CD14-positive monocyte (primary cell): ENCODE results near the gene SNAI1. TPM values are rescaled to one million over a fixed set of nuclear protein-coding genes. Genes with fewer than 3 reads are reported as not detected.

Experiments
- DNase-seq, 3 donors: peaks; one replicate each; pipeline ENCODE4 v3.0.0-alpha.2; 2011 to 2022
- H2AFZ ChIP-seq: 2 replicates; pipeline ENCODE4 v1.6.0; 2012; ENCODE audit warnings: mild to moderate bottlenecking, low read depth, low read length, inconsistent platforms; ENCODE audit not compliant: insufficient read depth, poor library complexity, severe bottlenecking
- H3K27ac ChIP-seq, 2 donors: 1 replicate in 1 of 2; 2 replicates in 1 of 2; pipeline ENCODE4 v1.5.1; 2012 to 2013; ENCODE audit warnings: low read length in 2 of 2, control low read depth in 1 of 2, inconsistent platforms in 1 of 2, low read depth in 1 of 2, mild to moderate bottlenecking in 1 of 2
- H3K27me3 ChIP-seq, 2 donors: one replicate each; pipeline versions ENCODE4 v1.6.0 to v1.6.1; 2011 to 2013; ENCODE audit warnings: low read length in 2 of 2; ENCODE audit not compliant: control insufficient read depth in 2 of 2, insufficient read depth in 2 of 2
- H3K36me3 ChIP-seq, 2 donors: replicated peaks in 1 of 2; 1 replicate in 1 of 2; 2 replicates in 1 of 2; pipeline versions ENCODE4 v1.5.1 to v1.6.1; 2012 to 2013; ENCODE audit warnings: low read length in 2 of 2, control low read depth in 1 of 2, inconsistent platforms in 1 of 2, mild to moderate bottlenecking in 1 of 2; ENCODE audit not compliant: insufficient read depth in 2 of 2, control insufficient read depth in 1 of 2
- H3K4me1 ChIP-seq, 2 donors: 1 replicate in 1 of 2; 2 replicates in 1 of 2; pipeline versions ENCODE4 v1.5.1 to v1.6.1; 2012 to 2013; ENCODE audit warnings: low read length in 2 of 2, control low read depth in 1 of 2, inconsistent platforms in 1 of 2, mild to moderate bottlenecking in 1 of 2, moderate library complexity in 1 of 2; ENCODE audit not compliant: insufficient read depth in 2 of 2, control insufficient read depth in 1 of 2
- H3K4me2 ChIP-seq: replicated peaks from 2 replicates; pipeline ENCODE3; 2012; ENCODE audit warnings: low read length, moderate library complexity, mild to moderate bottlenecking; ENCODE audit not compliant: poor library complexity, severe bottlenecking; ENCODE audit errors: extremely low read depth
- H3K4me3 ChIP-seq, 3 experiments: fragments of 200-600 bp in 1 of 3; sonication (generic) in 1 of 3; replicated peaks in 1 of 3; 1 replicate in 2 of 3; 2 replicates in 1 of 3; pipeline ENCODE4 v1.5.1; 2011 to 2013; ENCODE audit warnings: low read length in 3 of 3, mild to moderate bottlenecking in 3 of 3, control low read depth in 2 of 3, low read depth in 2 of 3, inconsistent platforms in 1 of 3, moderate library complexity in 1 of 3
- H3K79me2 ChIP-seq: 2 replicates; pipeline ENCODE4 v1.6.0; 2012; ENCODE audit warnings: mild to moderate bottlenecking, control low read depth, inconsistent platforms, low read length, moderate library complexity; ENCODE audit not compliant: insufficient read depth
- H3K9ac ChIP-seq: 2 replicates; pipeline ENCODE4 v1.6.0; 2017; ENCODE audit warnings: low read length, mild to moderate bottlenecking; ENCODE audit not compliant: insufficient read depth, poor library complexity, severe bottlenecking
- H3K9me3 ChIP-seq, 2 donors: replicated peaks in 1 of 2; 1 replicate in 1 of 2; 2 replicates in 1 of 2; pipeline versions ENCODE4 v1.5.1 to v1.6.1; 2012 to 2013; ENCODE audit warnings: low read length in 2 of 2, control low read depth in 1 of 2; ENCODE audit not compliant: control insufficient read depth in 1 of 2, insufficient read depth in 1 of 2
- H4K20me1 ChIP-seq: 2 replicates; pipeline ENCODE4 v1.6.0; 2012; ENCODE audit warnings: mild to moderate bottlenecking, low read length, control low read depth, moderate library complexity; ENCODE audit not compliant: insufficient read depth
- H3K27ac Mint-ChIP-seq, 7 donors: one replicate each; pipeline ENCODE4 v1.8.0; 2020; ENCODE audit warnings: mild to moderate bottlenecking in 7 of 7, mixed read lengths in 7 of 7, moderate library complexity in 6 of 7, inconsistent platforms in 2 of 7
- H3K27me3 Mint-ChIP-seq, 3 donors: one replicate each; pipeline ENCODE4 v1.8.0; 2021 to 2022; ENCODE audit warnings: low read depth in 3 of 3, mild to moderate bottlenecking in 3 of 3, mixed read lengths in 3 of 3, moderate library complexity in 3 of 3, inconsistent platforms in 1 of 3
- H3K36me3 Mint-ChIP-seq, 2 donors: one replicate each; pipeline ENCODE4 v1.8.0; 2020; ENCODE audit warnings: mixed read lengths in 2 of 2, inconsistent platforms in 1 of 2, mild to moderate bottlenecking in 1 of 2
- H3K4me1 Mint-ChIP-seq: one replicate; pipeline ENCODE4 v1.8.0; 2020; ENCODE audit warnings: mild to moderate bottlenecking, mixed read lengths
- H3K4me3 Mint-ChIP-seq, 2 donors: one replicate each; pipeline ENCODE4 v1.8.0; 2020; ENCODE audit warnings: mild to moderate bottlenecking in 2 of 2, mixed read lengths in 2 of 2, moderate library complexity in 1 of 2
- H3K9me3 Mint-ChIP-seq, 7 donors: one replicate each; pipeline ENCODE4 v1.8.0; 2020 to 2022; ENCODE audit warnings: mixed read lengths in 7 of 7, mild to moderate bottlenecking in 6 of 7, moderate library complexity in 6 of 7, inconsistent platforms in 2 of 7
- CTCF ChIP-seq: fragments of 200-600 bp; IDR thresholded peaks from one replicate; pipeline ENCODE4 v1.8.0; 2022; ENCODE audit warnings: antibody characterized with exemption, mild to moderate bottlenecking
- WGBS: methylation state at CpG from one replicate; pipeline ENCODE4 v1.1.5; 2013; ENCODE audit warnings: missing lambda C conversion rate; ENCODE audit not compliant: insufficient coverage; 5-methylcytosine and 5-hydroxymethylcytosine counted together
- intact Hi-C, 2 donors: fragments of 100-400 bp; cut with micrococcal nuclease; formaldehyde crosslinking; loops; one replicate each; pipeline versions ENCODE4 v1.15.0 to v1.15.1; 2023
- polyA plus RNA-seq, 3 donors: library from polyadenylated mRNA; depleted of rRNA in 1 of 3; unstranded in 2 of 3; stranded (reverse) in 1 of 3; fragments of 300-500 nt in 2 of 3; fragments of >200 nt in 1 of 3; fragmentation: Illumina TruSeq in 2 of 3; gene quantifications; 1 replicate in 2 of 3; 2 replicates in 1 of 3; pipeline ENCODE4 v1.2.3, GENCODE V29; 2012 to 2021

The SNAI1 gene
- polyA plus RNA-seq, 3 donors = 2.4 to 181 (median 2.6) TPM

DNA sequence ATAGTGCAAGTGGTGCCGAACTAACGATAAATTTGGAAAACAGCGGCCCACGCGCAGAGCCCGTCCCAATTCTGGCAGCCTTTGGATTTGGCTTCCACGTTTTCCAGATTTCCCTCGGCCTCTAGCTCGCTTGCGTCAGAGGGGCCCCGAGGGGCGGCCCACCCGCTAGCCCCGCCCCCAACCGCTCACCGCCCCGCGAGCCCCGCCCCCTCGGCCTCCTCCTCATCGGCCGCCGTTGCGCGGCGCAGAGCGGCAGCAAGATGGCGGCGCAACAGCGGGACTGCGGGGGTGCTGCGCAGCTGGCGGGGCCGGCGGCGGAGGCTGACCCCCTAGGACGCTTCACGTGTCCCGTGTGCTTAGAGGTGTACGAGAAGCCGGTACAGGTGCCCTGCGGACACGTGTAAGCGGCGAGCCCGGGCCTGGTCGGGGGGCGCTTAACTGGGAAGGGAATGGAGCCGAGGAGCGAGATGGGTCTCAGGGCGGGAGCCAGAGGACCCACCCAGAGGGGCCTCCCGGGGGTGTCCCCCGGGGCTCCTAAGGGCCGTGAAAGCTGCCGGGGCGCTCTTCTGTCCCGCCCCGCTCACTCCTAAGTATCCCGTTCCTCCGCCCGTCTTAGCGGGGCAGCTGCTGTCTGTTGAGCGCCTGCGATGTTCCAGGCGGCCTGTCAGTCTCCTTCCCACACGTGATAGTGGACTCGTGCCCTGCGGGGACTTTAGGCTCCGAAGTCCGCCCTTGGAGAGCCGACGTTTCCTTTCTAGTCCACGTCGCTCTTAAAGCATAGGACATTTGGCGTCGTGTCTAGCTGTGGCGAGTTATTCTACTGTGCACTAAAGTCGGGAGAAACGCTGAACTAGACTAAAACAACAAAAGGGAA, 46.4 kb upstream of the SNAI1 start, which contains the start of gene RNF114:
RNF114 (plus strand) TSS at position 245 of the 874 bp plus-strand sequence; CDS start at position 261, 16 bp downstream.
- Histone ChIP-seq H2AFZ (peak within 1 kb of the TSS; percentile 88), H3K9ac (peak within 1 kb of the TSS; percentile 95), H3K4me3 (peak within 1 kb of the TSS; percentile 82 to 93 (median 93)), H3K27me3 (no peaks in the 10 kb centered on the region), H3K79me2 (peaks cover 56% of the 10 kb centered on the region), H4K20me1 (peaks cover 48% of the 10 kb centered on the region), H3K4me2 (peak within 1 kb of the TSS; percentile 91), H3K27ac (peak within 1 kb of the TSS; percentile 90 to 97), H3K4me1 (peaks cover 45 to 51% of the 10 kb centered on the region in 2 donors), H3K36me3 (peaks cover 8 to 27% of the 10 kb centered on the region in 2 donors), H3K9me3 (no peaks in the 10 kb centered on the region)
- H3K36me3 Mint-ChIP-seq = peaks cover 17 to 24% of the 10 kb centered on the region in 2 donors
- WGBS = under 1% methylated on average over 68 of the region's 79 CpGs
- H3K4me1 Mint-ChIP-seq = peaks cover 51% of the 10 kb centered on the region
- peaks cover 0 to 5% (median 0%) of the 10 kb centered on the region in 7 donors for H3K9me3 Mint-ChIP-seq
- no peak for TF ChIP-seq CTCF
- DNase-seq = peak; percentile 87 to 89 (median 87)
- H3K4me3 Mint-ChIP-seq = peak within 1 kb of the TSS; percentile 94 to 98
- peak within 1 kb of the TSS; percentile 95 to 98 (median 97) for H3K27ac Mint-ChIP-seq
- no peaks in the 10 kb centered on the region for H3K27me3 Mint-ChIP-seq
- intact Hi-C loops = loop anchor here in 1 of 2 donors (2.0 kb wide), 1 partner anchor 22 kb away; the partner anchor contains the start of gene SPATA2
